GF-D8 (cell line): Measurements from ENCODE around the gene PLCXD1.
"Not testable (repeated sequence)": the region's sequence is repeated elsewhere in the genome, so short reads cannot be mapped to it uniquely, and the experiment has no call there.

Experiments used
- DNase-seq: peaks from one replicate; lab custom pipeline; 2025; lab: John Stamatoyannopoulos, UW

Gene PLCXD1

DNA sequence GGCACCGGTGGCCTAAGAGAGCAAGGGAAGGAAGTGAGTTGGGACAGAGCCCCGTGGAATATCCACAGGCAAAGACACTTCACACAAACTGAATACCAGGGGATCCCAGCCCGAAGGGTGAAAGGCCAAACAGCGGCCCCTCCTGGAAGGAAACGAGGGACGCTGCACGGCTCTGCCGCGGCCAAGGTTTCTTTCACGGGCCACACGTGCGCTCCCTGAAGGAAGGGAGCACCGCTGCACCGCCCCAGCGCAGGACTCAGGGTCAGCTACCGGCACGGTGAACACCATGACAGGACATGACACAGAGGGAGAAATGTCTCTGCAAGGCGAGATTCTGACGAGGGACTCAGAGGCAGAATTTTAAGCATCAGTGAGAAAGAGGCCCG is 69.0 kb downstream of the PLCXD1 start:
- no peak for DNase-seq

DNA sequence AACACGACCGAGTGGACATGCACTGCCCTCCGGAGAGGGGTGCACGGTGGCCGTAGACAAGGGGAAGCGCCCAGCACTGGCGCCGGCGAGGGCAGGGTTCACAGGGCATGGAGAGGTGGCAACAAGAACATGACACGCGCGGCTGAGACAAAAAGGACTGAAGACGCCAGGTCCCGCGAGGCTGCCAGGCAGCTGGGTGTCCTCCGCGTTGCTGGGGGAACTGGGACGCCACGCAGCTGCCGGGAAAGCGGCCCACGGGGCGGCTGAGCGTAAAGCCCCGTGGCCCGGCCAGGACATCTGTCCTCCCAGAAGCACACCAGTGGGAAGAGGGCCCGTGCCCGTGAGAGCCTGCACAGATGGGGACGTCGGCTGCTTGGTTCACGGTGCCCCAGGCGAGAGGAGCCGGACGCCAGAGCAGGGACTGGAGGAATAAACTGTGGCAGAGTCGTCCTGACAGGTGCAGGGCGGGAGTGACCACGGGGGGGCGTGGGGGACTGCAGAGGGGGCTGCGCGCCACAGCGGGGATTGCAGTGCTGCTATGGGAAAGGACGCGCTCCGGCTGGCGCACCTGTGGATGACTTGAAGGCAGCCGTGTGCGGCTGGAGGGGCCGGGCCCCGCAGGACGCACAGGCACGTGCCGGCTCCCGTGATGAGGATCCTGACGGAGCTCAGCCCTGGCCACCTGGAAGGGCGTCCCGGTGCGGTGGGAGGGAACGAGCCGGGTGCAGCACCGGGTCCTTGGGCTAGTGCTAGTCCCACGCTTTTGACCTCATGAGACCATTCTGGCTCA is 69.5 kb downstream of the PLCXD1 start:
- DNase-seq = no peak

DNA sequence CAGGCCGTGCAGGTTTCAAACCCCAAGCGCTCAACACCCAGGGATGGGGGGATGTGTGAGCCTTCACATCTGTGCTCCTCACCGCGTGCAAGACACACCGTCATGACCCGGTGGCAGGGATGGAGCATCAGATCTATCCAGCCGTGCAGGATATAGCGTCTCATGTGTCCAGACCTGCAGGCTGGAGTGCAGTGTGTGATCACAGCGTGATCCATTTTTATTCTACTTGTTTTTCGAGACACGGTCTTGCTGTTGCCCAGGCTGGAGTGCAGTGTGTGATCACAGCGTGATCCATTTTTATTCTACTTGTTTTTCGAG is 70.1 kb downstream of the PLCXD1 start:
- DNase-seq = not testable (repeated sequence)

GRCh38 chrX:351736-352135 is 70.6 kb downstream of the PLCXD1 start:
- no peak for DNase-seq

DNA sequence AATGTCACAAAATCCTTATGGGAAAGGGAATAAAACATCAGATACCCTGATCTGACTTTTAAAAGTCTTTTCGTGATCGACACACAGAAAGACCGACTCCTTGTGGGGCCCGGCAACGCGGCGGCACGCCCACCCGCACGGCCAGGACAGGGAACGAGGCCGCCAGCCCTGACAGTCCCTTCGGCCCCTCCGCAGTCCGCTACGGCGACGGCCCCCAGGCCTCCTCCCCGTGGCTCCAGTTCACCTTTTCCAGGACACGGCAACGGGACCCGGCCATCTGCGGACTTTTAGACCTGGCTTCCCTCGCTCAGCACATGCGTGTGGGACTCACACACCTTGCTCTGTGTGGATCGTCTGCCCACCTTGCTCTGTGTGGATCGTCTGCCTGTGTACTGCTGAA is 71.0 kb downstream of the PLCXD1 start:
- DNase-seq = no peak

DNA sequence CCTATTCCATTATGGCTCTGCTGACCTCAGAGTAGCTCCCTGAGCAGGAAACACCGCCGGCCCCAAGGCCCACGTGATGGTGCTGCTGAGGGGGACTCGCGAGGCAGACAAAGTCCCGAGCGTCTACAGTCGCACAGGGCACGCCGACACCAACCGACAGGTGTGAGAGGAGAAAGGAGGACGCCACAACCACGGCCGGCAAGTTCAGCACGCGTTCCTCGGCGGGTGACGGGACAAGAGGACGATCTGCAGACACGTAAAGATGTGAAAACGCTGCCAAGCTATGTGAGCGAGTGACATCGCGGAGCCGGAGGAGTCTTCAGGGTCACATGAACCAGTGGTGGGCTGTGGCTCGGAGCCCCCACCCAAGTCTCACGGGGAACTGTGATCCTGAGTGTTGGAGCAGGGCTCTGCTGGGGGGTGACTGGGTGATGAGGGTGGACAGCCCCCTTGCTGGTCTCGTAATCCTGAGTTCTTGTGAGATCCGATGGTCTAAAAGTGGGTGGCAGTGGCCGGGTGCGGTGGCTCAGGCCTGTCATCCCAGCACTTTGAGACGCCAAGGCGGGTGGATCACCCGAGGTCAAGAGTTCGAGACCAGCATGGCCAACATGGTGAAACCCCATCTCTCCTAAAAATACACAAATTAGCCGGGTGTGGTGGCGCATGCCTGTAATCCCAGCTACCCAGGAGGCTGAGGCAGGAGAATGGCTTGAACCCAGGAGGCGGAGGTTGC is 71.6 kb downstream of the PLCXD1 start:
- no peak for DNase-seq
